HG03457 (cell line): ENCODE measurements around the gene METTL6.
"Not testable (repeated sequence)": the region's sequence is repeated elsewhere in the genome, so short reads cannot be mapped to it uniquely, and the experiment has no call there.

Source experiments
- ATAC-seq: cut with Tn5 transposase; IDR thresholded peaks from one replicate; pipeline ENCODE4 v1.9.1; 2021; ENCODE audit warnings: moderate number of reproducible peaks; ENCODE audit not compliant: unreplicated experiment

METTL6 gene, protein sequence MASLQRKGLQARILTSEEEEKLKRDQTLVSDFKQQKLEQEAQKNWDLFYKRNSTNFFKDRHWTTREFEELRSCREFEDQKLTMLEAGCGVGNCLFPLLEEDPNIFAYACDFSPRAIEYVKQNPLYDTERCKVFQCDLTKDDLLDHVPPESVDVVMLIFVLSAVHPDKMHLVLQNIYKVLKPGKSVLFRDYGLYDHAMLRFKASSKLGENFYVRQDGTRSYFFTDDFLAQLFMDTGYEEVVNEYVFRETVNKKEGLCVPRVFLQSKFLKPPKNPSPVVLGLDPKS

DNA sequence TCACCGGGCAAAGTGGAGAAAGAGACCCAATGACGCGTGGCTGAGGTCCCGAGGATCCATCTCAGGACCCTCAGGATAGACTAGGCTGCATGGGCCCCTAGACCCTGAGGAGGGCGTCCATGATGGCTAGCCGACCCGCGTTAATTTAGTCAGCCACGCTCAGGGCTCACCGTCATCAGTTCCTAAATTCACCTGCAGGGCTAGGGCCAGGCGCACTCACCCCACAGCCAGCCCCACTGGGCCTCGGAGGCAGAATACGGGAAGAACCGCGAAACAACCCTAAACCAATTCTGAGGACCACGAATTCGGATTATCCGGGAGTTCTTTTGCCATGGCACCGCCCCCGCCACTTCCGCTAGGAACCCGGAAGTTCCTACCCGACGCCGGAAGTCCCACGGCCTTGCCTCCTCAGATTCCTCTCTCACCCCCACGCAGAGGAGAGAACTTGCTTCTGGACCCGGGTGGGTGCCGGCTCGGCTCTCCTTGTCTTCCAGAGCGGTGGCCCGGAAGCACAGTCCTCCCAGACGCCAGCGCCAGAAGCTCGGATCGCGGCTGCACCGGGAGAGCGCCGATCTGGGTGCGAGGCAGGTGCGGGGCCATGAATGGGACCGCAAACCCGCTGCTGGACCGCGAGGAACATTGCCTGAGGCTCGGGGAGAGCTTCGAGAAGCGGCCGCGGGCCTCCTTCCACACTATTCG, at the start of gene METTL6, which contains the start of gene EAF1:
TSS of gene METTL6 (minus strand) at position 363 of the 699 bp plus-strand sequence. CDS start 1,033 bp downstream, outside the sequence.
TSS of gene EAF1 (plus strand) at position 417 of the 699 bp plus-strand sequence. CDS start at position 599, 182 bp downstream.
- ATAC-seq = peak; percentile 78

DNA sequence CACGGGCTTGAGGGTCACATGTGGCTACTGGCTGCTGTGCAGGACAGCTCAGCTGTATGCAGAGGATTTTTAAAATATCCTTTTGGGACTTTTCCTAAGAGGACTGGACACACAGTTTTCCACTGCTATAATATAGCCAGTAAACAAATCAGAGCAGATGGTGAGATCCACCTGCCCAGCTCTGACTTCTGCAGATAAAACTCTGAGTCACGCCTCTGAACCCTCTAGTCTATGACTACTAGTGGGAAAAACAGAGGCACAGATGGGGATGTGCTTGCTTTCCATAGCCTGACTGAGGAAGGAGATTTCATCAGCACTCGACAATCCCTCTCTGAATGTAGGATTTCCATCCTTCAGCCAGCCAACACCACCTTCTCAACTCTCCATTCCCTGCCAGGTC, 49.0 kb upstream of the METTL6 start:
- ATAC-seq = no peak

DNA sequence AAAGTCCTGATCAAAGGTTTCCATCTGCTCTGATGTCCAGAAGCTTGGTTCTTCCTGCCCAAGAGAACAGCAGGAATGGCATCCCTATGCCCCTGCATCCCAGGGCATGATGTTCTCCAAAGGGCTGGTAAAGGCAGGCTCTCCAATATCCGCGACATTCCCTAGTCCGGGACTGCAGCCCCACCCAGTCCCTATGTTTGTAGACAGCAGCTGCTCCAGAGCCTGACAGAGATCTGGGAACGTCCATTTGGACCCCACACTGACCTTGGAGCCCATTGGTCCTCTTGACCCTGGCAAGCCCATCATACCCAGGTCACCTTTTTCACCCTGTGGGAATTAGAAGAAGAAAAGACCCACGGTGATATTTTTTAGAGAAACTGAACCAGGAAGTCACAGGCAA, 47.8 kb upstream of the METTL6 start:
- no peak for ATAC-seq

DNA sequence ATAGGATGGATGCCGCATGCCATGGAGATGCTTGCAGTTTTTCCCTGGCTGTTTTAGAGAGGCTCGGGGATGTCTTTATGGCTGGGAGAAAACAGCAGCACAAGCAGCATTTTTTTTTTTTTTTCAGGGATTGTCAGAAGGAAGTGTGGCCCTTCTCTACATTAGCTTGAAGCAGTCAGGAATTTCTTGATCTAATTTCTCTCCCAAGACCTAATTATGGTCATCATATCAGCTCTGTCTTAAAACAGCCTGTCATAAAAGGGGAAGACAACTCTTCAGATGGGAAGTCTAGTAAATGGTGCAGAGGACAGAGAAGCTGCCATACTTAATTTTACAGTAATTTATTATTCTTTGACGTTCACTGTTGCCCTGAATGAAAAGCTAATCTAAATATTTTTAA, 44.5 kb upstream of the METTL6 start:
- no peak for ATAC-seq

DNA sequence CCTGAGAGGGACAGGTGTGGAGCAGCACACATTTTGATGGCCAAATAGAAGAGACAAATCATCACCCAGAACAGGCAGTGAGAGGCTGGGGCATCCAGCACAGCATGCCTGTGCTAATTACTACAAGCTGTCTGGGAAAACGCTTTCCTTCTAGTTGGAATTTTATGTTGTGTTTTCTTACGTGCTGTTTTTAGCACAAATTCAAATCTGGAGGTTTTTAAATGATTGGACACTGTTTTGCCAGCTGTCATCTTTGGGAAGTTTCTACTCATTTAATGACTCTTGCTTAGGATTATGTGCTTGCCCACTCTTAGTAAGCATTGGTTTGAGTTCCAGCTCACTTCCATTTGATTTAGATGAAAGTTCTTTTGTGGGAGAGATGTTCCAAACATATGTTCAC, 43.5 kb upstream of the METTL6 start:
- no peak for ATAC-seq

DNA sequence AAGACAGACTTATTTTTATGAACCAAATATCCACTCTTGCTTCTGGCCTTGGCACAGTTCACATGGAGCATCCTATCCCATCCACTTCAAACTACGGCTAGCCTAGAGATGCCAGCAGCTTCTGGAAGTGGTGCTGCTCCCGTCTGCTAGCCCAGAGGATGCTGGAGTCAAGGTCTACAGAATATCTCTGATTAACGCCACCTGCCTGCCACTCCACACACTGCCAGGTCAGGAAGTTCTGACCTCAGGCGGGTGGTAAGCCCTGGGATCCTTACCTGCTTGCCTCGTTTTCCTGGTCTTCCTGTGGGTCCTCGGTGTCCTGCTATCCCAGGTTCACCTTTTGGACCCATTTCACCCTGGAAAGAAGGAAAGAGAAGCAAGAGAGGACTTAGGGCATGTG, 42.9 kb upstream of the METTL6 start:
- no peak for ATAC-seq

DNA sequence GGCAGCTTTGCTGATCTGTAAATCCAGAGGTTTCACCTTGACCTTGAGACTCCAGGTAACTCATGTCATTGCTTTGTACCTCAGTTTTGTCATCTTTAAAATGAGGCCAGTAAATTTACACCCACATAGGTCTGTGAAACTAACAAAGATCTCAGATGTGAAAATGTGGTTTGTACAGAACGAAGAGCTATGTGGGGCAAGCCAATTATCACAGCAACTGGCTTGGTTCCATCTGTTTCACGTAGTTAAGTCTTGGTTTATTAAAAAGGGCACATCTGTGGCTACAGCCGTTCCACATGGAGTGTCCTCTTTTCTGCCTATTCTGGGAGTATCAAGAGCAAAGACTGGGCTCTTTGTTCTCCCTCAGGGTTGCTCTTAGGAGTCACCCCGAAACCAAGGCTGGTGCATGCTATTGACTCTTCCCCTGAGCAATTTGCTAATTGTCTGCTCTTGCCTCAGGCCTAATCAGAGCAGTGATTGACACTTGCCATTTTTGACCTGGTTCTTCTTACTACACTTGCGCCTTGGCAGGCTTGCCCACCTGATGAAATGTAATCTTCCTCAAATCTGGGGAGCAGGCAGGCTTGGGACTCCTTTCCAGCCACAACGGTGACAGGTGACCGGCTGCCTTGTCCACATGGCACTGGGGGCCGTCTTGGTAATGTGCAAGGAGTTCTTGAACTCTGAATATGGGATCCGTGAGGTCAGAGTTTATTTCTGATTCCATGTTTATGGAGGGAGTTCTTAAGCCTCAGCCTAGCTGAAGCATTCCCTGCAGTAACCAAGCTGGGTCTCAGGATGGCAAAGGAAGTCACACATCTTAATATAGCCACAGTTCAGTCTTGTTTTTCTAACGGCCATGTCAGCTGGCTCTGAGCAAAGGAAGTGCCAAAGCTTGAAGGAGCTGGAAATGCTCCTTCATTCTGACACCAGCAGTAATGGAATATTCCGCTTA, 40.2 kb upstream of the METTL6 start:
- ATAC-seq = no peak

DNA sequence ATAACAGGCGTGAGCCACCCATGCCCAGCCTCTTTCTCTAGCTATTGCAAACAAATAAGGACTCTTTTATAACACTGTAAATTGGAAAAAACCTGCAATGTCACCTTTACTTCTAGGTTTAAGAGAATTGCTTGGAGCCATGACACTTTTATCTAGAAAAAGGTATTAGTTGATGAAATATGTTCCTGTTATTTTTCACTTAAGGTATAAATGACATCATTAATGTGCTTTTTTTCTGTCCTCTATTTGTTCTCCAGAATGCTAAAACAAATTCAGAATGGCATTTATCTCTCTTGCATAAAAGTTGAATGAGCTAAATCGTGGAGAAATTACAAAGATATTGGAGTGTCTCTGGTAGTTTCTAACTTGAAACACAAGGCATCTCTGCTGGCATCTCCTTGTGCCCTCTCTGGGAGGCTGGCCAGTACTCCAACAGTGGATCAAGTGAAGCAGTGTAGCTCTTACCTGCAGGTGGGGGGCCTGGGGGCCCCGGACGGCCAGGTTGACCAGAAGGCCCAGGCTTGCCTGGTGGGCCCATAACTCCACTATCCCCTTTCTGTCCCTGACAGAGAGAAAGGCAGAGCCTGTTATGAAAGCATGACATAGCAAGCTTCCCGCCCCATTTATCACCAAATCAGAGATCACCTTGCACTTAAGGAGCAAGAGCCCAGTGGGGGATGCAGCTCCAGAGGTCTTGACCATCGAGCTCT, 38.7 kb upstream of the METTL6 start:
- ATAC-seq = no peak

DNA sequence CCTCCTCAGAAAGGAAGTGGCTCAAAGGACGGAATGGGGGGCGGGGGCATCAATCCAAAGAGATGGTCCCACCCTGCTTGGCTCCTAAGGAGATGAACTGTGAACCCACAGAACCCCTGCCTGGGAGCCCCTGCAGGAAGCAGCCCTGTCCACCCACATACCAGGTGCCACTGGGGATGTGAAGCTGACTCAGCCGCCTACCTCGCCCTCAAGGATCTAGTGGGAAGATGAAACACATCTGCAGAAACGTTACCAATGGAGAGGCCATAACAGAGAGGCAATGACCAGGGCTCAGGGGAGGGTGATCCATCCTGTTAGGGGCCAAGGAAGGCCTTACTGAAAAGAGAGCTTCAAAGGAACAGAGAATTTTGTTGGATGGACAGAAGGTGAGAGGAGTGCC, 35.1 kb upstream of the METTL6 start:
- ATAC-seq = no peak

DNA sequence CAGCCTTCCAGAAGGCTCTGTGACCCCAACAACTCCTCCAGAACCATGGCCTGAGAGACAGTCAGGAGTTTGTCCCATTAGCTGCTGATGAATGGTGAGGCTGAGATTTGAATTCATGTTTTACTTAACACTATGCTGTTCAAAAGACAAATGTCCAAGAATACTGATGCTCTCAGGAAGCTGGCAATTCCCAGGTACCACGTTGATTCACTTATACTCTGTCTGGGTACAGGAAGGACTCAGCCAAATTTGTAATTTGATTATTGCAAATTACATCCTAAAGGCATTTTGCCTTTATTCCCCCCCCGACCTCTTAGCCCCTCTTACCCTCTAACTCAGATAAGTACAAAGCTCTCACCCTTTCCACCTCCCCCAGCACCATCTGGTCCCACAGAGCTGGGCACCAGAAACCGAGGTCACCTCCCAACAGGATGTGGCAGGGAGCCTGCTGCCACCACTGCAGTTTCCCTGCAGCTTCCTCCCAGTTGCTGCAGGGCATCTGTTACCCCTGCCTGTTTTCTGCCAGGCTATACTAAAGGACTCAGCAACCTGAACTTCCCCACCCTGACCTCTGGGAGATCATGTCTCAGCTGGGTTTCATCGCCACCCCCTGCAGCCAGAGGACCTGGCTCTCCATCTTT, 33.7 kb upstream of the METTL6 start:
- ATAC-seq = no peak

DNA sequence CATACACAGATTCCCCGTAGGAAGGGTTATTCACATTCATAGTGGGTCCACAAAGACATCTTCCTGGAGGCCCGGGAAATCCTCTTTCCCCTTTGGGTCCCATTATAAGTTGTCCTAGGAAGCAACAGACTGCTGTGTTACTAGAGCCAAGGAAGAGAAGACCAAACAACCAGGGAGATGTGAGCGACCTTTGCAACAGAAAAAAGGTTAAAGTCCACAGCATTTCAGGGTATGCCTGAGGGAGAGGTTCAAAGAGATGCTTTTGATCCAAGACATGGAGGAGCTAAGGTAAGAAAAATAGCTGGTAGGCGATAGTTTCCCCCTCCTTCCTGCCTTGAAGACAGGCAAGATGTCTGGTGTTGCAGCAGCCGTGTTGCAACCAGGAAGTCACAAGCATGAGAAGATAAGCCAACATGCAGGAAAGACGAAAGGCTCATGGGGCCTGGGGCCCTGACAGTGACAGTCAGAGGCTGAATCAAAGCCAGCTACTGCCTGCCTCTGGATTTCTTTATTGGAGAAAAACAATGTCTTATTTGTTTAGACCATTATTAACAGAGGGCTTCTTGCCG, 31.0 kb upstream of the METTL6 start:
- ATAC-seq = no peak

DNA sequence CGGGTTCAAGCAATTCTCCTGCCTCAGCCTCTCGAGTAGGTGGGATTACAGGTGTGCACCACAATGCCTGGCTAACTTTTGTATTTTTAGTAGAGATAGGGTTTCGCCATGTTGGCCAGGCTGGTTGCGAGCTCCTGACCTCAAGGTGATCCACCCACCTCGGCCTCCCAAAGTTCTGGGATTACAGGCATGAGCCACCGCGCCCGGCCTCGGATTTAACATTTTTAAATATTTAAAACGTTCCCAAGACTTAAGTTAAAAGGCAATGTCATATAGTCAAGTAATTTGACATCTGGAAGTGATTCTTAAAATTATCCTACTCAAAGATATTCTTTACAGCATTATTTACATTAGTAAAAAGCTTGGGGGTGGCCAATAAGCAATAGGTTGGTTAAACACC, 29.6 kb upstream of the METTL6 start:
- not testable (repeated sequence) for ATAC-seq

DNA sequence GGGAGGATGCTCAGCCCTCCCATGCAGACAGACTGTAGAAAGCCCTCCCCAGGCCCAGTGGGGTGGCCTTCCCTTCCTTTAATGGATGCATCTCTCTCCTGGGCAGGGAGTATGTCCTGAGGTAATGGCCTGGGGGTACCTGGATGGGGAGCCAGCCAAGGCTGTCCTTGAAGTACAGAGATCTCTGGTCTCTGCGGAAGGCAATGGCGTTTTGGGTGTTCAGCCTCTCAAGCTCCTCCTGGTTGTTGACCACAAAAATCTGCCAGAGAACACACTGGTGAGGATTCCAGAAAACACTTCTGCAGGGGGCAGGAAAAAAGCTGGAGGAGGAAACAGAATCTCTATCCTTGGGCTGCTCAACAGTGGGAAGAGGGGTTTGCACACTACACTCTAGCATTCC, 29.0 kb upstream of the METTL6 start:
- ATAC-seq = no peak

DNA sequence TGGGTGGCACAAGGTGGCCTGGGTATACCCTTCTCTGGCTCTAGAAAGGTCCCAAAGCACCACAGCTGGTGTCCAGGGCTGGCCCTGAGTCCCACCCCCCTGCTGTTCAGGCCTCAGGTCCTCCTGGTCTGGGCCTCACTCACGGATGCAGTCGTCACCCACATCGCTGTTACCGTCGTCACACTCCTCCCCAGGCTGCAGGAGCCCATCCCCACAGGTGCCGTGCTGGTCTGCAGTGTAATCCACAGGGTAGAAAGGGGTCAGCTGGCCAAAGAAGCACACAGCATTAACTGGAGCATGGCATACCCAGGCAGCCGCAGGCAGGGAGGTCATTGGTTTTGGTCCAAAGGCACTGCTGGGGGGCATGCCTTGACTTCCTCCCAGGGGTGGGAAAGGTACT, 28.4 kb upstream of the METTL6 start:
- ATAC-seq = no peak

DNA sequence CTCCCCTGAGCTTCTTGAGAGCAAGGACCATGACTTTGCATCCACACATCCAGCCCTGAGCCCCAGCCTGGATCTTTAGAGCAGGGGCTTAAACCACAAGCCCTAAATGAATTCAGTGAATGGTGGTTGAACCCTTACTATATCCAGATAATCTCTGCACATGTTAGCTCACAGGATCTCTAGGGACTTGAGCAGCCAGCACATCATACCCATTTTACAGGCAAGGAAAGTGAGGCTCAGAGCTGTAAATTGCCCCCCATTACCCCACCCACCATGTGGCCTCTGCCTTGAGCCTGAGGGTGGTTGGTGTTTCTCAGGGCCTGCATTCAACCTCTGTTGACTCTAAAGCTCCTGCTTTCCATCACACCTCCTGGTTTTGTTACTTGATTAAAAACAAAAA, 27.6 kb upstream of the METTL6 start:
- ATAC-seq = no peak

DNA sequence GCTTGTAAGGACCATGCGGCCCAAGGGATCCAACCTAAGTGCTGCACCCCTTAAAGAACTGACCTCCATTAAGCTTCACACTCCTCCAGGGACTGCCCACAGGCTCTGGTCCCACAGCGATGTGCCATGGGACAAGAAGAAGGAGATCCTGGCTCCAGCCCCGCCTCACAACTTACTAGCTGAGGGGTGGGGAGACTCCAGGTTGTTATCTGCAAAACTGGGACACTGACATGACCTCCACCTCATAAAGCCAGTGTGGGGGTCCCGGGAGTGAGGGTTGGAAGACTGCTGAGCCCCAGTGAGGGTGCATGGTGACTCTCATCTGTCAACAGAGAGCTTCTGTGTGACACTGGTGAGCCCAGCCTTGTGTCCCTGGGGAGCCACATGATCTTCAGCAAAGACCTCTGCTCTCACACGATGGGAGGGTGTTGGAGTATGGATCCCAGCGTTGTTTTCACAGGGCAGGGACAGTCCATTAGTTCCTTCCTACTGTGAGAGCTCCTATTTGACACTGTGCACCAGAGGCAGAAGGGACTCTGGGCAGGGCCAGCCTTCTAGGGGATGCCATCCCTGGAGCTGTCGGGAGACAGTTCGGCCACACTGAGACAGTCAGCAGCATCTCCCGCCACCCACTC, 26.8 kb upstream of the METTL6 start:
- no peak for ATAC-seq

DNA sequence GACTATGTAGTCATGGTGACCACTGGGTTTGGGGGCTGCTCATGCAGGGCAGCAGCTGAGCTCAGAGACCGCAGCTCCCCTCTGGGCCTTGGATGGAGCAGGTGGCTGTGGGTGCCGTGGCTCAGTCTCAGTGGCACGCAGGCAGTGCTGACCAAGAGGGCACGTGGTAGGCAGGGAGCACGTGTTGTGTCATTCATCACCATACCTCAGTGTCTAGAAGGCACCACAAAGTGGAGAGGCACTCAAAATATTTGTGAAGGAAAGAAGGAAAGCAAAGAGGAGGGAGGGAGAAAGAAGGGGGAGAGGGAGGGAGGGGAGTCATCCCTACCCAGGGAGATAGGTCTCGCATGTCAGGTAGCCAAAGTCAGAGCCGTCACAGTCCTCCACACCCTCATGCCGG, 26.2 kb upstream of the METTL6 start:
- no peak for ATAC-seq

DNA sequence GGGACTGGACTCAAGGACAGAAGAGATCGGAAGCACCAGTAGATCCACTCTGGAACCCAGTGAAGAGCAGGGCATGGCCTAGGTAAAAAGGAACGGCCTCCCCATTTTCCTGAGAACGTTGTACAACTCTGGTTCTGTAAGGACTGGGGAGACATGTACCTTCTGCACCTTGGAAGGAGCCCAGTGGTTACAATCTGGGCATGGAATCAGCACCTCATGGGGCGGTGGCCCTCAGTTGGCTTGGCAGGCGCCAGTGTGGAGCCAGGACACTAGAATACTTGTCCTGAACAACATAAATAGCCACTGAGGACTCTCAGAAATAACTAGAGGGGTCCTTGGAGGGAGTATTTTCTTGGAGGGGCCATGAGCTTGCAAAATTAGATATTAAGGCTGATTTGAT, 25.6 kb upstream of the METTL6 start:
- no peak for ATAC-seq

DNA sequence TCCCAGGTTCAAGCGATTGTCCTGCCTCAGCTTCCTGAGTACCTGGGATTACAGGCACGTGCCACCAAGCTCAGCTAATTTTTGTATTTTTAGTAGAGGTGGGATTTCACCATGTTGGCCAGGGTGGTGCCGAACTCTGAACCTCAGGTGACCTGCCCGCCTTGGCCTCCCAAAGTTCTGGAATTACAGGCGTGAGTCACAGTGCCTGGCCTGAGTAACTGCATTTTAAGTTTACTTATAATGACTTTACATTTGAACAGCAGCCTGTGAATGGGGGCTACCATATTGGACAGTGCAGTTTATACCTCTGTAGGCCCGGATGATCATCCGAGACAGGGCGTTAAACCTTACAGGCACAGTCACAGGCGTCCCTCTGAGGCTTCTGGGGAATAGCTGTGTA, 24.8 kb upstream of the METTL6 start:
- no peak for ATAC-seq
